ENCODE measurements around the gene LSAMP. TPM values are rescaled to one million over a fixed set of nuclear protein-coding genes. Genes with fewer than 3 reads are reported as not detected.
A peak's percentile ranks its signal among the peaks of the same experiment; 100 is the strongest.

LSAMP gene
- total RNA-seq, 1 donor from 2014 or later: 3.9 TPM

DNA sequence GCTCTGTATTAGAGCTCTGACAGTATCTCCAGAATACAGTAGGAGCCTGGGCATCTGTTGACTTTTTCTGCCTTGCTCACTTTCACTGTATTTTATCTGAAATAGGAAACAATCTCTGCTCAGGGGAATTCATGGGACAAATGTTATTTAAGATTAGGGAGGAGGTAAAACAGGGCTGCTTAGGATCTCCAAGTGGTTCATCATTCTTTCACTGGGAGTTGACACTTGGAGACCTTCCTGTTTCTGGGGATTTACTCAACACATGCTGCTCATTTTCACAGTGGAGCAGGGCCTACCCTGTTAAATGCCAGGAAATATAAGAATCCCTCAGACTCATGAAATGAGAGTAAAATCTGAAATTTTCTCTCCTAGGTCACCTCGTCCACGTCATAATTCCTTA, 636.5 kb downstream of the LSAMP start:
- no peaks in the 10 kb centered on the region for H3K36me3 ChIP-seq
- no peak for DNase-seq (ENCODE audit: extremely low spot score in 2 of 2)
- intact Hi-C loops (cut with DNase I): no loop called here
- H3K4me1 ChIP-seq: no peaks in the 10 kb centered on the region
- H3K27me3 ChIP-seq: no peaks in the 10 kb centered on the region
- no peak for TF ChIP-seq POLR2A (IDR thresholded peaks at IDR 0.05)
- TF ChIP-seq POLR2AphosphoS5 (IDR thresholded peaks at IDR 0.05; ENCODE audit: insufficient read depth in 1 of 2, low read depth in 1 of 2): no peak
- TF ChIP-seq, protein P1, sequence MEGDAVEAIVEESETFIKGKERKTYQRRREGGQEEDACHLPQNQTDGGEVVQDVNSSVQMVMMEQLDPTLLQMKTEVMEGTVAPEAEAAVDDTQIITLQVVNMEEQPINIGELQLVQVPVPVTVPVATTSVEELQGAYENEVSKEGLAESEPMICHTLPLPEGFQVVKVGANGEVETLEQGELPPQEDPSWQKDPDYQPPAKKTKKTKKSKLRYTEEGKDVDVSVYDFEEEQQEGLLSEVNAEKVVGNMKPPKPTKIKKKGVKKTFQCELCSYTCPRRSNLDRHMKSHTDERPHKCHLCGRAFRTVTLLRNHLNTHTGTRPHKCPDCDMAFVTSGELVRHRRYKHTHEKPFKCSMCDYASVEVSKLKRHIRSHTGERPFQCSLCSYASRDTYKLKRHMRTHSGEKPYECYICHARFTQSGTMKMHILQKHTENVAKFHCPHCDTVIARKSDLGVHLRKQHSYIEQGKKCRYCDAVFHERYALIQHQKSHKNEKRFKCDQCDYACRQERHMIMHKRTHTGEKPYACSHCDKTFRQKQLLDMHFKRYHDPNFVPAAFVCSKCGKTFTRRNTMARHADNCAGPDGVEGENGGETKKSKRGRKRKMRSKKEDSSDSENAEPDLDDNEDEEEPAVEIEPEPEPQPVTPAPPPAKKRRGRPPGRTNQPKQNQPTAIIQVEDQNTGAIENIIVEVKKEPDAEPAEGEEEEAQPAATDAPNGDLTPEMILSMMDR (IDR thresholded peaks at IDR 0.05): no peak
- peak overlapping the region; percentile 3 for H3K27ac ChIP-seq
- no peak overlapping the region for H3K4me3 ChIP-seq
- no peaks in the 10 kb centered on the region for H3K9me3 ChIP-seq

- intact Hi-C loops (cut with DNase I): no loop called here
These were observed 637.0 kb downstream of the LSAMP start for GRCh38 chr3:115808244-115808643.

GRCh38 chr3:115806501-115806900, 638.8 kb downstream of the LSAMP start:
- no peak overlapping the region for H3K4me3 ChIP-seq
- H3K36me3 ChIP-seq: no peaks in the 10 kb centered on the region
- H3K27me3 ChIP-seq: no peaks in the 10 kb centered on the region
- no peaks in the 10 kb centered on the region for H3K4me1 ChIP-seq
- TF ChIP-seq POLR2AphosphoS5 (IDR thresholded peaks at IDR 0.05; ENCODE audit: insufficient read depth in 1 of 2, low read depth in 1 of 2) (no peak), POLR2A (IDR thresholded peaks at IDR 0.05) (no peak)
- TF ChIP-seq, protein P1 (IDR thresholded peaks at IDR 0.05): no peak
- no peaks in the 10 kb centered on the region for H3K9me3 ChIP-seq
- H3K27ac ChIP-seq: no peak overlapping the region
- intact Hi-C loops (cut with DNase I): no loop called here
- DNase-seq (ENCODE audit: extremely low spot score in 2 of 2): no peak

More at GRCh38 chr3:115808244-115808643, 637.0 kb downstream of the LSAMP start:
- no peak for DNase-seq (ENCODE audit: extremely low spot score in 2 of 2)
- H3K4me1 ChIP-seq: no peaks in the 10 kb centered on the region
- TF ChIP-seq POLR2AphosphoS5 (IDR thresholded peaks at IDR 0.05; ENCODE audit: insufficient read depth in 1 of 2, low read depth in 1 of 2): no peak
- no peaks in the 10 kb centered on the region for H3K9me3 ChIP-seq
- peak overlapping the region; percentile 3 for H3K27ac ChIP-seq
- no peaks in the 10 kb centered on the region for H3K36me3 ChIP-seq
- H3K4me3 ChIP-seq: no peak overlapping the region
- no peaks in the 10 kb centered on the region for H3K27me3 ChIP-seq

DNA sequence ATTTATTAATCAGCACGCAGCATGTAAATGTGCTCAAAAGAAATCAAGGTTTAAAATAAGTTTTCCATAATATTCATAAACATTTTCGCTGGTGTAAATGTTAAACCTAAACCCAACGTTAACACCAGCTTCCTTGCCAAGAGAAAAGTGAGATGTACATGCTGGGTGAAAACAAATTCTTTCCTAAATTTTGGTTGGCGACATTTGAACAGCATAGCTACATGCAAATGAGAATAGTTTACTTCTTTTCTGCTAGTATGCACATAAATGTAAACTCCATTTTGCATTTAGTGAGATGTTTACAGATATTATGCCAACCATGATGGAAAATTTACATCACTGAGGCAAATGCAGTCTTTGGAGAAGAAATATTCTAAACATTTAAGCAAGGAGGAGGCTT, 639.8 kb downstream of the LSAMP start:
- intact Hi-C loops (cut with DNase I): no loop called here
- DNase-seq (ENCODE audit: extremely low spot score in 2 of 2): no peak

GRCh38 chr3:115804713-115805119, 640.6 kb downstream of the LSAMP start:
- no peaks in the 10 kb centered on the region for H3K9me3 ChIP-seq

More for the DNA sequence above, 639.8 kb downstream of the LSAMP start:
- no peaks in the 10 kb centered on the region for H3K27me3 ChIP-seq
- no peak overlapping the region for H3K4me3 ChIP-seq
- H3K9me3 ChIP-seq: no peaks in the 10 kb centered on the region
- H3K27ac ChIP-seq: no peak overlapping the region
- H3K36me3 ChIP-seq: no peaks in the 10 kb centered on the region
- no peaks in the 10 kb centered on the region for H3K4me1 ChIP-seq
- TF ChIP-seq, protein P1 (IDR thresholded peaks at IDR 0.05): no peak
- TF ChIP-seq POLR2A (IDR thresholded peaks at IDR 0.05): no peak

More at GRCh38 chr3:115804713-115805119, 640.6 kb downstream of the LSAMP start:
- no peaks in the 10 kb centered on the region for H3K4me1 ChIP-seq
- intact Hi-C loops (cut with DNase I): no loop called here
- H3K36me3 ChIP-seq: no peaks in the 10 kb centered on the region
- no peak for DNase-seq (ENCODE audit: extremely low spot score in 2 of 2)
- no peak for TF ChIP-seq POLR2AphosphoS5 (IDR thresholded peaks at IDR 0.05; ENCODE audit: insufficient read depth in 1 of 2, low read depth in 1 of 2)
- TF ChIP-seq, protein P1 (IDR thresholded peaks at IDR 0.05): no peak
- TF ChIP-seq POLR2A (IDR thresholded peaks at IDR 0.05): no peak
- no peak overlapping the region for H3K4me3 ChIP-seq
- H3K27ac ChIP-seq: no peak overlapping the region
- no peaks in the 10 kb centered on the region for H3K27me3 ChIP-seq
